Lung (tissue), 12 donors: ENCODE data around the gene HACE1. TPM values are rescaled to one million over a fixed set of nuclear protein-coding genes. Genes with fewer than 3 reads are reported as not detected.

Experiments
- ATAC-seq: fragments of 200-7000 bp; cut with Tn5 transposase; one replicate; pipeline ENCODE4 v1.9.1; 2020; ENCODE audit warnings: moderate number of reproducible peaks; ENCODE audit not compliant: insufficient read depth, low FRiP score
- DNase-seq, 3 donors: peaks; one replicate each; pipeline ENCODE4 v3.0.0-alpha.2; 2013 to 2017
- H3K27ac ChIP-seq, 2 donors: one replicate each; pipeline ENCODE4 v1.5.1; 2013; ENCODE audit warnings: mild to moderate bottlenecking in 2 of 2, moderate library complexity in 2 of 2, control low read depth in 1 of 2, inconsistent platforms in 1 of 2, low read depth in 1 of 2, low read length in 1 of 2
- H3K27me3 ChIP-seq, 3 donors: one replicate each; pipeline ENCODE4 v1.5.1; 2013; ENCODE audit warnings: low read length in 2 of 3; ENCODE audit not compliant: control insufficient read depth in 3 of 3, insufficient read depth in 3 of 3
- H3K36me3 ChIP-seq, 4 donors: one replicate each; pipeline ENCODE4 v1.5.1; 2013; ENCODE audit warnings: low read length in 4 of 4, mild to moderate bottlenecking in 1 of 4, moderate library complexity in 1 of 4; ENCODE audit not compliant: control insufficient read depth in 4 of 4, insufficient read depth in 4 of 4
- H3K4me1 ChIP-seq, 5 donors: one replicate each; pipeline ENCODE4 v1.5.1; 2013; ENCODE audit warnings: low read length in 5 of 5, mild to moderate bottlenecking in 2 of 5, moderate library complexity in 1 of 5; ENCODE audit not compliant: control insufficient read depth in 5 of 5, insufficient read depth in 5 of 5
- H3K4me3 ChIP-seq: one replicate; pipeline ENCODE4 v1.5.1; 2013; ENCODE audit warnings: mild to moderate bottlenecking, control low read depth, moderate library complexity
- H3K9ac ChIP-seq, 2 donors: one replicate each; pipeline ENCODE4 v1.5.1; 2013; ENCODE audit warnings: low read length in 2 of 2, control low read depth in 1 of 2; ENCODE audit not compliant: insufficient read depth in 1 of 2
- H3K9me3 ChIP-seq, 4 donors: one replicate each; pipeline ENCODE4 v1.5.1; 2013; ENCODE audit warnings: low read length in 3 of 4, mild to moderate bottlenecking in 1 of 4, moderate library complexity in 1 of 4; ENCODE audit not compliant: control insufficient read depth in 4 of 4, insufficient read depth in 3 of 4
- CTCF ChIP-seq: IDR thresholded peaks from 2 replicates; pipeline ENCODE4 v1.5.1; 2012; ENCODE audit warnings: mild to moderate bottlenecking; ENCODE audit errors: control extremely low read depth, extremely low read depth
- WGBS, 2 donors: extraction: QIAGEN DNeasy Blood & Tissue Kit; methylation state at CpG; one replicate each; pipeline ENCODE4 v1.1.7; 2013; 5-methylcytosine and 5-hydroxymethylcytosine counted together
- polyA plus RNA-seq, 2 donors: library from polyadenylated mRNA; stranded (reverse); fragments of 200-250 nt; gene quantifications; one replicate each; pipeline ENCODE4 v1.2.1, GENCODE V29; 2013
- total RNA-seq, 2 donors: library from RNA; depleted of rRNA in 1 of 2; stranded (reverse); fragments of >200 nt in 1 of 2; gene quantifications; one replicate each; pipeline ENCODE4 v1.2.1, GENCODE V29; 2014 to 2021
- donor health status: control.
- donor health status: control.
- donor health status: Bipolar disorder and iron deficiency.
- donor health status: healthy.
- donor health status: DM: yes; HTN: yes; CAD: no.

HACE1 gene
- total and polyA plus RNA-seq, 4 donors: 4.6 to 38.0 (median 9.4) TPM

GRCh38 chr6:104705916-104706442, 153.7 kb downstream of the HACE1 start:
- no peaks in the 10 kb centered on the region for H3K9me3 ChIP-seq
- no peaks in the 10 kb centered on the region for H3K27me3 ChIP-seq
- H3K4me3 ChIP-seq: no peak overlapping the region
- peak overlapping the region in 1 of 2 donors; percentile 33 for H3K27ac ChIP-seq
- no peak for ATAC-seq
- 70 to 73% methylated on average over 5 of the region's 5 CpGs for WGBS, 2 donors
- no peak for TF ChIP-seq CTCF
- H3K9ac ChIP-seq: no peak overlapping the region
- no peaks in the 10 kb centered on the region for H3K4me1 ChIP-seq
- DNase-seq: no peak
- H3K36me3 ChIP-seq: no peaks in the 10 kb centered on the region

GRCh38 chr6:104705095-104705707, 154.5 kb downstream of the HACE1 start:
- Histone ChIP-seq H3K4me3 (no peak overlapping the region), H3K4me1 (no peaks in the 10 kb centered on the region), H3K9ac (no peak overlapping the region), H3K27ac (peak overlapping the region; percentile 3 to 55), H3K9me3 (no peaks in the 10 kb centered on the region), H3K36me3 (no peaks in the 10 kb centered on the region), H3K27me3 (no peaks in the 10 kb centered on the region)
- WGBS, 2 donors: 13 to 27% methylated on average over 8 of the region's 8 CpGs
- TF ChIP-seq CTCF: no peak
- ATAC-seq (no peak), DNase-seq (peak in 1 of 3 donors; percentile 32)

GRCh38 chr6:104704191-104704590, 155.5 kb downstream of the HACE1 start:
- no peak for TF ChIP-seq CTCF
- DNase-seq (no peak), ATAC-seq (no peak)
- no peaks in the 10 kb centered on the region for H3K27me3 ChIP-seq
- no peak overlapping the region for H3K9ac ChIP-seq
- no peaks in the 10 kb centered on the region for H3K36me3 ChIP-seq
- H3K9me3 ChIP-seq: no peaks in the 10 kb centered on the region
- H3K4me1 ChIP-seq: no peaks in the 10 kb centered on the region
- H3K27ac ChIP-seq: no peak overlapping the region
- 50 to 62% methylated on average over 3 of the region's 3 CpGs for WGBS, 2 donors
- no peak overlapping the region for H3K4me3 ChIP-seq
